Loucy (cell line): ENCODE measurements around the gene CLMP.
A peak's percentile ranks its signal among the peaks of the same experiment; 100 is the strongest.

ENCODE experiments used
- H2AFZ ChIP-seq: fragments of 200-600 bp; sonication (generic); 2 replicates; pipeline ENCODE4 v1.6.0; 2016; ENCODE audit warnings: antibody characterized with exemption, mild to moderate bottlenecking, low read length, moderate library complexity
- H3F3A ChIP-seq: fragments of 200-600 bp; 2 replicates; pipeline ENCODE4 v1.6.0; 2016; ENCODE audit warnings: antibody characterized with exemption, low read depth, mild to moderate bottlenecking
- H3K27me3 ChIP-seq: fragments of 200-600 bp; sonication (generic); 2 replicates; pipeline ENCODE4 v1.6.1; 2014; ENCODE audit warnings: low read length, mild to moderate bottlenecking; ENCODE audit not compliant: insufficient read depth, poor library complexity, severe bottlenecking
- H3K36me3 ChIP-seq: fragments of 200-600 bp; sonication (generic); 2 replicates; pipeline ENCODE4 v1.6.1; 2016; ENCODE audit warnings: low read length; ENCODE audit not compliant: insufficient read depth
- H3K4me1 ChIP-seq: fragments of 200-600 bp; sonication (generic); 2 replicates; pipeline ENCODE4 v1.5.1; 2014; ENCODE audit warnings: low read length, mild to moderate bottlenecking; ENCODE audit not compliant: insufficient read depth, poor library complexity, severe bottlenecking
- H3K4me2 ChIP-seq: fragments of 200-600 bp; sonication (generic); 2 replicates; pipeline ENCODE4 v1.6.0; 2014; ENCODE audit warnings: antibody characterized with exemption, low read length, low read depth, mild to moderate bottlenecking; ENCODE audit not compliant: poor library complexity, severe bottlenecking
- H3K4me3 ChIP-seq: fragments of 200-600 bp; sonication (generic); 2 replicates; pipeline ENCODE4 v1.5.1; 2014; ENCODE audit warnings: low read length, mild to moderate bottlenecking, mixed read lengths; ENCODE audit not compliant: poor library complexity, severe bottlenecking
- H3K79me2 ChIP-seq: fragments of 200-600 bp; sonication (generic); 2 replicates; pipeline ENCODE4 v1.6.1; 2014; ENCODE audit warnings: low read length; ENCODE audit not compliant: insufficient read depth
- H3K9ac ChIP-seq: fragments of 200-600 bp; sonication (generic); 2 replicates; pipeline ENCODE4 v1.6.0; 2014; ENCODE audit warnings: mild to moderate bottlenecking, low read depth, low read length, moderate library complexity; ENCODE audit not compliant: poor library complexity, severe bottlenecking
- H3K9me2 ChIP-seq: fragments of 200-600 bp; sonication (generic); replicated peaks from 2 replicates; pipeline ENCODE4 v1.6.1; 2016; ENCODE audit warnings: low read depth, low read length, mixed read lengths
- H3K9me3 ChIP-seq: fragments of 200-600 bp; sonication (generic); 2 replicates; pipeline ENCODE4 v1.6.1; 2014; ENCODE audit warnings: mild to moderate bottlenecking, antibody characterized with exemption, low read length, low read depth; ENCODE audit not compliant: insufficient read depth
- H4K20me1 ChIP-seq: fragments of 200-600 bp; sonication (generic); 2 replicates; pipeline ENCODE4 v1.6.0; 2014; ENCODE audit warnings: antibody characterized with exemption, low read length, mild to moderate bottlenecking; ENCODE audit not compliant: insufficient read depth, poor library complexity, severe bottlenecking
- EZH2phosphoT487 ChIP-seq: fragments of 200-600 bp; IDR thresholded peaks from 2 replicates; pipeline ENCODE4 v1.6.1; 2018; ENCODE audit warnings: antibody characterized with exemption, mild to moderate bottlenecking, moderate library complexity, borderline replicate concordance
- TF ChIP-seq, protein P1 (sequence below): fragments of 200-600 bp; sonication (generic); conservative IDR thresholded peaks from 2 replicates; pipeline ENCODE4 v1.5.1; 2014; ENCODE audit warnings: mild to moderate bottlenecking, antibody characterized with exemption, low read length

Gene CLMP

DNA sequence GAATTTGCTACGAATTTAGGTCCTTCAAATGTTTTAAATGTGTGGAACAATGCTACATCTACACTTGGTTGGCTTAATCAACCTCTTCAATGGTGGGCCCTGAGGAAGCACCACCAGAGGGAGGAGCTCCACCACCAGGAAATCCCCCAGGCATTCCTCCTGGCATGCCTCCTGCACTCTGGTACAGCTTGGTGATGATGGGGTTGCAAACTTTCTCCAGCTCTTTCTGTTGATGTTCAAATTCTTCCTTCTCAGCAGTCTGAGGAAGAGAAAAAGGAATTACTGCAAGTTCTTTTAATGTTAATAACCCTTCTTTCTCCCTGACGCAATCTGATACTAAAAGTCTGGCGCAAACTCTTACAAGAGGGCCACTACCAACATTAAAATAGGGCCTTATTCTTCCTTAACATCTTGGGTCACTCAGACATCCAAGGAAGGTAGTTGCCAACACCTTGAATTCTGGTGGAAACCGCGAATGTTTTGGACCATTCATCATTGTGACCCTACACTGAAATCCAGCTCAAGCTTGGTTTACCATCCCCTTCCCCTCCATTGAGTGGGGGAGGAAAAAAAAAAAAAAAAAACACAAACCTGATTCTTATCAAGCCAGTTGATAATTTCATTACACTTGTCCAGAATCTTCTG, 137.3 kb downstream of the CLMP start:
- no peak overlapping the region for H2AFZ ChIP-seq
- H3K27me3 ChIP-seq = peaks cover 14% of the 10 kb centered on the region
- peaks cover 29% of the 10 kb centered on the region for H3F3A ChIP-seq
- peaks cover 69% of the 10 kb centered on the region for H3K79me2 ChIP-seq
- H4K20me1 ChIP-seq = peaks cover 75% of the 10 kb centered on the region
- H3K4me3 ChIP-seq = peak overlapping the region; percentile 90
- no peak for TF ChIP-seq EZH2phosphoT487
- TF ChIP-seq, protein P1, sequence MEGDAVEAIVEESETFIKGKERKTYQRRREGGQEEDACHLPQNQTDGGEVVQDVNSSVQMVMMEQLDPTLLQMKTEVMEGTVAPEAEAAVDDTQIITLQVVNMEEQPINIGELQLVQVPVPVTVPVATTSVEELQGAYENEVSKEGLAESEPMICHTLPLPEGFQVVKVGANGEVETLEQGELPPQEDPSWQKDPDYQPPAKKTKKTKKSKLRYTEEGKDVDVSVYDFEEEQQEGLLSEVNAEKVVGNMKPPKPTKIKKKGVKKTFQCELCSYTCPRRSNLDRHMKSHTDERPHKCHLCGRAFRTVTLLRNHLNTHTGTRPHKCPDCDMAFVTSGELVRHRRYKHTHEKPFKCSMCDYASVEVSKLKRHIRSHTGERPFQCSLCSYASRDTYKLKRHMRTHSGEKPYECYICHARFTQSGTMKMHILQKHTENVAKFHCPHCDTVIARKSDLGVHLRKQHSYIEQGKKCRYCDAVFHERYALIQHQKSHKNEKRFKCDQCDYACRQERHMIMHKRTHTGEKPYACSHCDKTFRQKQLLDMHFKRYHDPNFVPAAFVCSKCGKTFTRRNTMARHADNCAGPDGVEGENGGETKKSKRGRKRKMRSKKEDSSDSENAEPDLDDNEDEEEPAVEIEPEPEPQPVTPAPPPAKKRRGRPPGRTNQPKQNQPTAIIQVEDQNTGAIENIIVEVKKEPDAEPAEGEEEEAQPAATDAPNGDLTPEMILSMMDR = no peak
- H3K9me2 ChIP-seq = no peaks in the 10 kb centered on the region
- H3K9me3 ChIP-seq = no peaks in the 10 kb centered on the region
- H3K9ac ChIP-seq = no peak overlapping the region
- peak overlapping the region; percentile 93 for H3K4me2 ChIP-seq
- H3K36me3 ChIP-seq = peaks cover 62% of the 10 kb centered on the region
- peaks cover 33% of the 10 kb centered on the region for H3K4me1 ChIP-seq

DNA sequence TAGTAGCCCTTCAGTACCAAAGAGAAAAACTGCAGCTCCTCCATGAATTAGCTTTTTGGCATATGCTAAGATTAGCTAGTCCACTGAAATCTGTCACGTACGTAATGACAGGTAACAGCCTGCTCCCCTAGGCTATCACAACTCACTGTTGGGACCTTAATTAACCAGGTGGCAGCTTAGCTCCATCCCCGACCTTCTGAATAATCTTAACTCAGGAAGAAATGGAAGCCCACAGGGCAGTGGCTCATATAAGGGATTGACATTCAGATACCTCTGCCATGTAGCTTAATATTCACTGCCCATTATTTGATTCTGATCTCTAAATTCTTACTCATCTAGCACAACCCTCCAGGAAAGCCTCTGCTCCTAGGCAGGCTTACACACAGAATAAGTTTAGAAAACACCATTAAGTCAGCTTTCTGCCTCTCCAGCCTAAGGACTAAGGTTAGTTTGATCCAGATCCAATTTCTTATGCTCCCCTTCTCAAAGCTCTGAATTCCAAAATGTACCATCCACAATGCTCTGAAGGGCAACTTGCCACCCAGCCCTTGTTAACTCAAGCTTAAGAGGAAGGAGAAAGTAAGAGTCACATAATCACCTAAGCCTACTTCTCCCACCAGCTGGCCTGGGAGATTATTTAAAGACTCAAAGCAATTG, 138.1 kb downstream of the CLMP start:
- Histone ChIP-seq H4K20me1 (peaks cover 75% of the 10 kb centered on the region), H3K27me3 (peaks cover 14% of the 10 kb centered on the region), H3K4me1 (peaks cover 33% of the 10 kb centered on the region), H2AFZ (no peak overlapping the region), H3F3A (peaks cover 29% of the 10 kb centered on the region), H3K79me2 (peaks cover 67% of the 10 kb centered on the region), H3K4me2 (peak overlapping the region; percentile 93), H3K9me2 (no peaks in the 10 kb centered on the region), H3K9me3 (no peaks in the 10 kb centered on the region), H3K4me3 (peak overlapping the region; percentile 33), H3K9ac (peak overlapping the region; percentile 23), H3K36me3 (peaks cover 62% of the 10 kb centered on the region)
- TF ChIP-seq, protein P1 = no peak
- TF ChIP-seq EZH2phosphoT487 = no peak

DNA sequence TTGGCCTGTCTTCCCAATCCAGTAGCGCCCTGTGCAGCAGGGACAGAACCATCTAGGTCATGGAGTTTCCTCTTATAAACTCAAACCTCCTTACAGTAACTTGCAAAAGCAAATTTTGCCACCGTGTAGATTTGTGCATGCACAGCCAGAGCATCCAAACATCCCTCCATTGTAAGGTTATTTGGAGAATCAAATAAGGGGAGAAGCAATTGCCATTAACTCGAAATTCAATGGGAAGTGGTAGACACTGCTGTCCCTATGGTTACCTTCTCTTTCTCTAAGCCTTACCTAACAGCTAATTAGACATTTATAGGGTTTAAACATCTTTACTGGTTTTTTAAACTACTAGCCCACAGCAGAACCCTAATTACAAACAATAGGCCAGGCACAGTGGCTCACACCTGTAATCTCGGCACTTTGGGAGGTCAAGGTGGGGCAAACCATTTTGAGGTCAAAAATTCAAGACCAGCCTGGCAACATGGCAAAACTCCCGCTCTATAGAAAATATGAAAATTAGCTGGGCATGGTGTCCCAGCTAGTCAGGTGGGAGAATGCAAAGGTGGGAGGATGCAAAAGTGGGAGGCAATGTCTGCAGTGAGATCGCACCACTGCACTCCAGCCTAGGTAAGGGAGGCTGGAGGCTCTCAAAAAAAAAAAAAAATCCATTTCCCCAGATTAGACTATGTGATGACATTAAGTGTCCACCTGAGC, 139.7 kb downstream of the CLMP start:
- H3K9me2 ChIP-seq = no peaks in the 10 kb centered on the region
- H3K4me3 ChIP-seq = no peak overlapping the region
- H3K4me1 ChIP-seq = peaks cover 30% of the 10 kb centered on the region
- H3K36me3 ChIP-seq = peaks cover 51% of the 10 kb centered on the region
- H3K9me3 ChIP-seq = no peaks in the 10 kb centered on the region
- no peak overlapping the region for H3K9ac ChIP-seq
- peaks cover under 1% of the 10 kb centered on the region for H3K27me3 ChIP-seq
- TF ChIP-seq, protein P1 = no peak
- TF ChIP-seq EZH2phosphoT487 = no peak
- peaks cover 60% of the 10 kb centered on the region for H4K20me1 ChIP-seq
- H3K79me2 ChIP-seq = peaks cover 51% of the 10 kb centered on the region
- no peak overlapping the region for H2AFZ ChIP-seq
- H3F3A ChIP-seq = peaks cover 29% of the 10 kb centered on the region
- H3K4me2 ChIP-seq = peak overlapping the region; percentile 93
